GM10248 (cell line): Measurements from ENCODE around the gene CLN3.
"Not testable (repeated sequence)": the region's sequence is repeated elsewhere in the genome, so short reads cannot be mapped to it uniquely, and the experiment has no call there.

Experiments
- CTCF ChIA-PET: fragments of 300-600 bp; sonication (Branson Sonifier 250); formaldehyde crosslinking; extraction: SDS; loops from one replicate; lab custom pipeline; 2021; ENCODE audit warnings: antibody characterized with exemption; lab: Yijun Ruan, JAX
- POLR2A ChIA-PET: fragments of 350-650 bp; sonication (Branson Sonifier 250); formaldehyde crosslinking; extraction: SDS; loops from one replicate; lab custom pipeline; 2020; ENCODE audit warnings: antibody characterized with exemption; lab: Yijun Ruan, JAX
- DNase-seq: peaks from one replicate; pipeline ENCODE4 v3.0.0; 2012; ENCODE audit errors: extremely low spot score
- CTCF ChIP-seq: IDR thresholded peaks from 2 replicates; pipeline ENCODE4 v1.5.1; 2012; ENCODE audit warnings: mild to moderate bottlenecking, low read depth; ENCODE audit errors: extremely low read depth, missing control alignments, control extremely low read depth

CLN3 gene

GRCh38 chr16:28534542-28535373 is 42.9 kb upstream of the CLN3 start:
- ChIA-PET CTCF (interaction anchor here (1.1 to 1.2 kb wide), 2 partner anchors 11 to 18 kb away, joined by 3 to 5 read pairs; no protein-coding TSS in a partner anchor), POLR2A (no interaction called here)
- DNase-seq = no peak
- no peak for TF ChIP-seq CTCF

- CTCF ChIA-PET = no interaction called here
Observed at GRCh38 chr16:28532940-28533647, 41.2 kb upstream of the CLN3 start.

GRCh38 chr16:28531777-28532744 is 40.2 kb upstream of the CLN3 start:
- DNase-seq = no peak
- TF ChIP-seq CTCF = no peak
- POLR2A ChIA-PET = no interaction called here
- CTCF ChIA-PET = no interaction called here

More at GRCh38 chr16:28532940-28533647, 41.2 kb upstream of the CLN3 start:
- POLR2A ChIA-PET = no interaction called here
- no peak for DNase-seq
- no peak for TF ChIP-seq CTCF

- ChIA-PET CTCF (interaction anchor here (2.1 kb wide), 1 partner anchor 8 kb away, joined by 6 read pairs; no protein-coding TSS in a partner anchor), POLR2A (no interaction called here)
- no peak for TF ChIP-seq CTCF
- DNase-seq = no peak
Observed at GRCh38 chr16:28529124-28529523, 37.2 kb upstream of the CLN3 start.

- POLR2A ChIA-PET = no interaction called here
- DNase-seq = no peak
- CTCF ChIA-PET = no interaction called here
- no peak for TF ChIP-seq CTCF
Observed at GRCh38 chr16:28528463-28528867, 36.6 kb upstream of the CLN3 start.

GRCh38 chr16:28527985-28528384 is 36.1 kb upstream of the CLN3 start:
- CTCF ChIA-PET = no interaction called here
- POLR2A ChIA-PET = no interaction called here

GRCh38 chr16:28527100-28527785 is 35.4 kb upstream of the CLN3 start:
- POLR2A ChIA-PET, CTCF ChIA-PET: not testable (repeated sequence)

More at GRCh38 chr16:28527985-28528384, 36.1 kb upstream of the CLN3 start:
- DNase-seq = no peak
- TF ChIP-seq CTCF = no peak

More at GRCh38 chr16:28527100-28527785, 35.4 kb upstream of the CLN3 start:
- not testable (repeated sequence) for DNase-seq
